ENCODE data around the gene PLXNA3. TPM values are rescaled to one million over a fixed set of nuclear protein-coding genes. Genes with fewer than 3 reads are reported as not detected.
A peak's percentile ranks its signal among the peaks of the same experiment; 100 is the strongest.

Gene PLXNA3
- total and polyA plus RNA-seq, 7 donors: 1.7 to 6.5 (median 3.3) TPM

DNA sequence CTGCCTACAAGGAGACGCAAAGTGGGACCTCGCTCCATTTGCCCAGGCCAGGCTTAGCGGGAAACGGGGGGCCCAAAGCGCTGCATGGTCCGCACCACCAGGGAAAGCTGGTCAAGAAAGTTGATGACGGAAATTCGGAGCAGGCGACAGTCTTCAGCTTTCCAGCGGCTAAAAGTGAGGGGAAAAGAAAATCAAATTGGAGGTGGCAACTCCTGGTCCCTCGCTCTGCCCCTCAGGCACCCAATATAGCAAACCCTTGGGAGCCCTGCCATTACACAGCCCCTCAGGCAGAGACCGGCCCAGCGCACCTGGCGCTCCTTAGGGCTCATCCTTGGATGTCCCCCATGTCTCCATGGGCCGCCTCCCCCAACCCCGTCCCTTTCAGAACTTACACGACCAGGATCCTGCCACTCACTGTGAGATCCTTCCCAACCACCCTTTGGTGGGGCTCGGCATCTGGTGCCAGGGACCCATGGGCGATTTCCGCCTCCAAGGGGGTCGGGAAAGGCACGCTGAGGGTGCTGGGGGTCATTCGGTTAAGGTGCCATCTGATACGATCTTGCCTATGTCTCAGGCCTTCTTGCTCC, 19.9 kb downstream of the PLXNA3 start:
- H3K4me1 ChIP-seq: no peaks in the 10 kb centered on the region
- DNase-seq (peak in 1 of 2 donors; percentile 51), ATAC-seq (no peak)
- H3K27ac ChIP-seq: peak overlapping the region; percentile 90
- no peaks in the 10 kb centered on the region for H3K27me3 ChIP-seq (ENCODE audit: insufficient read depth in 3 of 3, low read length in 2 of 3)
- no peaks in the 10 kb centered on the region for H3K9me3 ChIP-seq
- H3K4me3 ChIP-seq: peak overlapping the region; percentile 64
- TF ChIP-seq, protein P1, sequence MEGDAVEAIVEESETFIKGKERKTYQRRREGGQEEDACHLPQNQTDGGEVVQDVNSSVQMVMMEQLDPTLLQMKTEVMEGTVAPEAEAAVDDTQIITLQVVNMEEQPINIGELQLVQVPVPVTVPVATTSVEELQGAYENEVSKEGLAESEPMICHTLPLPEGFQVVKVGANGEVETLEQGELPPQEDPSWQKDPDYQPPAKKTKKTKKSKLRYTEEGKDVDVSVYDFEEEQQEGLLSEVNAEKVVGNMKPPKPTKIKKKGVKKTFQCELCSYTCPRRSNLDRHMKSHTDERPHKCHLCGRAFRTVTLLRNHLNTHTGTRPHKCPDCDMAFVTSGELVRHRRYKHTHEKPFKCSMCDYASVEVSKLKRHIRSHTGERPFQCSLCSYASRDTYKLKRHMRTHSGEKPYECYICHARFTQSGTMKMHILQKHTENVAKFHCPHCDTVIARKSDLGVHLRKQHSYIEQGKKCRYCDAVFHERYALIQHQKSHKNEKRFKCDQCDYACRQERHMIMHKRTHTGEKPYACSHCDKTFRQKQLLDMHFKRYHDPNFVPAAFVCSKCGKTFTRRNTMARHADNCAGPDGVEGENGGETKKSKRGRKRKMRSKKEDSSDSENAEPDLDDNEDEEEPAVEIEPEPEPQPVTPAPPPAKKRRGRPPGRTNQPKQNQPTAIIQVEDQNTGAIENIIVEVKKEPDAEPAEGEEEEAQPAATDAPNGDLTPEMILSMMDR (IDR thresholded peaks at IDR 0.05): no peak
- intact Hi-C loops (cut with DNase I): no loop called here
- H3K36me3 ChIP-seq (ENCODE audit: insufficient read depth in 1 of 2, low read depth in 1 of 2): no peaks in the 10 kb centered on the region
- 57 to 91% (median 63%) methylated on average over 11 to 24 of the region's 24 CpGs for WGBS, 3 donors

DNA sequence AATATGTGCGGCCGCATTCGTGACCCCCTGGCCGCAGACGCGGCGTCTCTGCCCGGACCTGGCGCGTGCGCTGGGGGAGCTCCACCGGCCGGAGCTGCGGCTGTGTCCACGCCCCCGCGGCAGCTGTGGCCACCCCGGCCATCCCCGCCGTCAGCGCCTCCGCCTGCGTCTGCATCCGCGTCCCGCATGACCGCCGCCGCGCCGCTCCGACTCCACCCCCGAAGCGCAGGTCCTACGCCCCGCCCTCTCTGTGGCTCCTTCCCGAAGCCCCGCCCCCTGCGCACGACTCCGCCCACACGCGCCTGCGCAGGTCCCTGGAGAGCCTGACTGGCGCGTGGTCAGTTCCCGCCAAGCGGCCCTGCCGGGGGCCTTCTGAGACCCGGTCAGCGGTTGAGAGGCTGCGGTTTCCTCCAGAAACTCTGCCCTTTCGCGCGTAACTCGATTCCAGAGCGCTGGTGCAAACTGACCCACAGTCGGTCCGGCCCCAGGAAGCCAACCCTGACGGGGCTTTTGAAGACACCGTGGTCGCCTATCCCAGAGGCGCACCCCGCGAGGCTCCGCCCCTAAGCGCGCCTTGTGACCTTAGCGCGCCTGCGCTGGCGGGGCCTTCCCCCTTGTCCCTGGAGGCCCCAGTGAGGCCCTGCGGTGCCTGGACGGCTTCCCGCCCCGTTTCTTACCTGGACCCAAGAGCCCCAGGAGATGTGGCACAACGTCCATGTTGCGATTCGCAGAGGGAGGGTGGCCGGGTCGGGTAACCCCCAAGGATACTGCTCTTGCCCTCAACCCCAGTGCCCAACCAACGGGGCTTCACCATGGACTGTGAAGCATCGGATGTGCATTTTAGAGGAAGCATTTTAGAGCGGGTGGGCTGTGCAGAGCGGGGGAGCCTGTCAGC, 20.9 kb downstream of the PLXNA3 start, which contains the start of gene LAGE3:
LAGE3 (minus strand) TSS at position 554 of the 895 bp plus-strand sequence; CDS start at position 188, 366 bp downstream.
- peak within 1 kb of the TSS; percentile 90 for H3K27ac ChIP-seq
- 2 to 41% (median 6%) methylated on average over 24 to 85 of the region's 85 CpGs for WGBS, 3 donors
- peaks cover 0 to 1% of the 10 kb centered on the region in 2 donors for H3K36me3 ChIP-seq (ENCODE audit: insufficient read depth in 1 of 2, low read depth in 1 of 2)
- H3K9me3 ChIP-seq: no peaks in the 10 kb centered on the region
- H3K4me1 ChIP-seq: peaks cover 3% of the 10 kb centered on the region
- peak; percentile 94 to 95 (median 94) for ATAC-seq
- intact Hi-C loops (cut with DNase I): no loop called here
- H3K27me3 ChIP-seq (ENCODE audit: insufficient read depth in 3 of 3, low read length in 2 of 3): no peaks in the 10 kb centered on the region
- peak within 1 kb of the TSS; percentile 64 for H3K4me3 ChIP-seq
- DNase-seq: peak; percentile 92 to 97
- TF ChIP-seq, protein P1 (IDR thresholded peaks at IDR 0.05): no peak

DNA sequence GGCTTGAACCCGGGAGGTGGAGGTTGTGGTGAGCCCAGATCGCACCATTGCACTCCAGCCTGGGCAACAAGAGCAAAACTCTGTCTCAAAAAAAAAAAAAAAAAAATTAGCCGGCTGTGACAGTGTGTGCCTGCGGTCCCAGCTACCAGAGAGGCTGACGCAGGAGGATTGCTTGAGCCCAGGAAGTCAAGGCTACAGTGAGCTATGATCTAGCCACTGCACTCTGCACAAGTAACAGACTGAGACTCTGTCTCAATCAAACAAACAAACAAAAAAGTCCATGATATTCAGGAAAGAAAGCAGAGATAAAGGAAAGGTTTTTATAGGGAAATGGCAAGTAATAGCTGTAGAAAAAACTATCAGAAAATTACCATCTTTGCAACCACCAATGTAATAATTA, 23.1 kb downstream of the PLXNA3 start:
- 79 to 97% (median 83%) methylated on average over 5 of the region's 5 CpGs for WGBS, 3 donors
- Histone ChIP-seq H3K4me1 (peaks cover 10% of the 10 kb centered on the region), H3K27ac (no peak overlapping the region), H3K4me3 (no peak overlapping the region), H3K9me3 (no peaks in the 10 kb centered on the region), H3K27me3 (ENCODE audit: insufficient read depth in 3 of 3, low read length in 2 of 3) (no peaks in the 10 kb centered on the region), H3K36me3 (ENCODE audit: insufficient read depth in 1 of 2, low read depth in 1 of 2) (peaks cover 2 to 3% of the 10 kb centered on the region in 2 donors)
- intact Hi-C loops (cut with DNase I): no loop called here
- DNase-seq (no peak), ATAC-seq (no peak)
- TF ChIP-seq, protein P1 (IDR thresholded peaks at IDR 0.05): no peak

DNA sequence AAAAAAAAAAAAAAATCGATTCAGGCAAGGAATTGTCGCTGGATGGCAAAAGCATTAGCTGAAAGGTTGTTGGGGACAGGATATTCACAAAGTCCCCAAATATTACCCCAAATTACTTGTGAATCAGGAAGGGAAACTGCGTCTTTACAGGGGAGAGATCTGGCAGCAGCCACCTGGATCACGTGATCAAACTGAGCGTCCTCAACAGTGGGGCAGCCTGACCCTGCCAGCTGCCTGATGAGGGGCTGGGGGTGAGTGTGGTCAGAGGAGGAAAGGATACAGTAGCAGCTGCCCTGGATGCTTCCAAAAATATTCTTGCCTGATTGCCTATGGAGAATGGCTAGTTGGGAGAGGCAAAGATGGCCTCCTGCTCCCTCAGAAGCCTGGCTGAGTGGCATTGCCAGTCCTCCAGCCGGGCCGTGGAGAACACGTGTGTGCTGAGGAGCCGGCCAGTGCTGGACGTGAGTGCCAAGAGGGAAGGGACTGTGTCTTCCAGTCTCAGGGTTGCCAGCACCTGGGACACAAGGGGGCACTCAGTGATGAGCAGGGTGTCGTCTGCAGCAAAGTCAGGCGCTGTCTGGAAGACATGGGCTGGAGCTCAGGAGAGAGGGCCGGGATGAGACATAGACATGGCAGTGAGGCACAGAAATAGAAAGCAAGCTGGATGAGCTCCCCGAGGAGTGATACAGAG, 24.0 kb downstream of the PLXNA3 start:
- H3K27me3 ChIP-seq (ENCODE audit: insufficient read depth in 3 of 3, low read length in 2 of 3): no peaks in the 10 kb centered on the region
- intact Hi-C loops (cut with DNase I): no loop called here
- H3K36me3 ChIP-seq (ENCODE audit: insufficient read depth in 1 of 2, low read depth in 1 of 2): peaks cover 2 to 3% of the 10 kb centered on the region in 2 donors
- H3K27ac ChIP-seq: peak overlapping the region; percentile 15
- no peak overlapping the region for H3K4me3 ChIP-seq
- peak in 1 of 2 donors; percentile 51 for DNase-seq
- no peaks in the 10 kb centered on the region for H3K9me3 ChIP-seq
- 45 to 54% (median 52%) methylated on average over 13 to 14 of the region's 14 CpGs for WGBS, 3 donors
- peaks cover 10% of the 10 kb centered on the region for H3K4me1 ChIP-seq
- TF ChIP-seq, protein P1 (IDR thresholded peaks at IDR 0.05): no peak
- ATAC-seq: no peak

Measured in psoas muscle (tissue), 8 donors.